Measurements from ENCODE around the gene ATE1.

Gene ATE1

DNA sequence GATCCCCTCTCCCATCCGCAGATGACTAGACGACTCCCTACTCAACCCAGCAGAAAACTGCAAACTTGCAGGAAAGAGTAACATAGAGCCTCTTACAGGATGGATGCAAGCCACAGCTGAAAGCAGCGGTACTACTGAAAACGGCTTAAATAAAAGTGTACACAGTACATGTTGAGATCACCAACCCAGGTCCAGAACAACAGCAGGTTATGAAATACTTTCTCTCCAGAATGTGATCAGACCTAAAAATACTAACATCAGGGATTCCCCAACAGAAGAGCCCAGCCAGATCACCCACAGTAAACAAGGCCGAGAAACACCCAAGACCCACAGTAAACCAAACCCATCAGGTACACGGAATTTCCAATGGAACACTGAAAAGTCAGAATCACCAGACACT lies 13.2 kb downstream of the ATE1 start:
- no peak for DNase-seq
- H3K36me3 ChIP-seq (ENCODE audit: control insufficient read depth, insufficient read depth, low read length), result peaks cover 8% of the 10 kb centered on the region
- no peak overlapping the region for H3K27ac ChIP-seq (ENCODE audit: insufficient read depth, low read length, poor library complexity, severe bottlenecking)
- H3K4me3 ChIP-seq (ENCODE audit: insufficient read depth, low read depth, low read length, poor library complexity, severe bottlenecking), result no peak overlapping the region
- H3K27me3 ChIP-seq (replicated peaks; ENCODE audit: control insufficient read depth, insufficient read depth, low read length, poor library complexity, severe bottlenecking), result no peaks in the 10 kb centered on the region
- no peaks in the 10 kb centered on the region for H3K4me1 ChIP-seq (ENCODE audit: control insufficient read depth, insufficient read depth, low read length, poor library complexity, severe bottlenecking)
- no peaks in the 10 kb centered on the region for H3K9me3 ChIP-seq (ENCODE audit: control insufficient read depth, low read length)

DNA sequence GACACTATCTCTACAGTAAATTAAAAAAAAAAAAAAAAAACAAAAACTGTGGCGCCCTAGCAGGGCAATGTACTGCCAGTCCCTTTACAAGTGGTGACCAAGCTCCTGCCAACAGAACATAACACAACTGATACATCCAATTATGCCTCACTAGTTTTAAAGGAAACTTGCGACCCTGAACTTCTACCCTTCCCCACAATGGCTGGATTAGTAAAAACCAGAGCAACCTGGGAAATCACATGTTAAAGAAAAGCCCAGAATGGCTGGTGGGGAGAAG lies 16.5 kb downstream of the ATE1 start:
- H3K4me1 ChIP-seq (ENCODE audit: control insufficient read depth, insufficient read depth, low read length, poor library complexity, severe bottlenecking), result no peaks in the 10 kb centered on the region
- H3K27me3 ChIP-seq (replicated peaks; ENCODE audit: control insufficient read depth, insufficient read depth, low read length, poor library complexity, severe bottlenecking), result no peaks in the 10 kb centered on the region
- DNase-seq, result no peak
- H3K4me3 ChIP-seq (ENCODE audit: insufficient read depth, low read depth, low read length, poor library complexity, severe bottlenecking), result no peak overlapping the region
- H3K27ac ChIP-seq (ENCODE audit: insufficient read depth, low read length, poor library complexity, severe bottlenecking), result no peak overlapping the region
- H3K36me3 ChIP-seq (ENCODE audit: control insufficient read depth, insufficient read depth, low read length), result peaks cover 8% of the 10 kb centered on the region
- no peaks in the 10 kb centered on the region for H3K9me3 ChIP-seq (ENCODE audit: control insufficient read depth, low read length)

DNA sequence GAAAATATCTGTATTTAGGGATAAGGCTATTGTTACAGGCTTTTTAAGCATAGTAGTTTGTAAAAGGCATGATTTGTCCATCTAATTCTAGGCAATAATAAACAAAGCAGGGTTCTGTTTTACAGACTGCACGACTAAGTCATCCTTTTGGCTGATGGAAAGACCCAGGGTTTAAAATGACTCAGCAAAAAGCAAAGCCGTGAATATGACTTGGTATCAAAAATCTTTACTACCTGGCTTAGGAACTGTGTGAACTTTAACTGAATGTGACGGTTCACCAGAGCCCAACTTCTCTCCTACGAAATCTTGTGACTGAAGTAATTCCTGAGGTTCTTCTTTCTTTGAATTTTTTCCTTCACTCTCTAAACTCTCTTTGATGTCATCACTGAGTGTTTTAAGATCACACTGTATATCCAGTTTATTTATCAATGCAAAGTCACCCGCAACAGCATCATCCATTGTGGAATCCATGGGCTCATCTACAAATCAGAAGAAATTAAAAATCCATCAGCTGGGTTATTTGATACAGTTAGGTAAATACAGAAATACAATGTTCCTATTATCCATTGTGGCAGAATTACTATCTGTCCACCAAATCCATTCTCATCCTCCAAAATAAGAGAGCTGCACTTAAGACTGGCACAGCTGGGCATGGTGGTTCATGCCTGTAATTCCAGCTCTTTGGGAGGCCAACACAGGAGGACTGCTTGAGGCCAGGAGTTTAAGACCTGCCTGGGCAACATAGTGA lies 17.0 kb downstream of the ATE1 start:
- H3K27me3 ChIP-seq (replicated peaks; ENCODE audit: control insufficient read depth, insufficient read depth, low read length, poor library complexity, severe bottlenecking), result no peaks in the 10 kb centered on the region
- H3K4me1 ChIP-seq (ENCODE audit: control insufficient read depth, insufficient read depth, low read length, poor library complexity, severe bottlenecking), result no peaks in the 10 kb centered on the region
- H3K27ac ChIP-seq (ENCODE audit: insufficient read depth, low read length, poor library complexity, severe bottlenecking), result no peak overlapping the region
- no peaks in the 10 kb centered on the region for H3K9me3 ChIP-seq (ENCODE audit: control insufficient read depth, low read length)
- peaks cover 8% of the 10 kb centered on the region for H3K36me3 ChIP-seq (ENCODE audit: control insufficient read depth, insufficient read depth, low read length)
- no peak overlapping the region for H3K4me3 ChIP-seq (ENCODE audit: insufficient read depth, low read depth, low read length, poor library complexity, severe bottlenecking)
- no peak for DNase-seq

DNA sequence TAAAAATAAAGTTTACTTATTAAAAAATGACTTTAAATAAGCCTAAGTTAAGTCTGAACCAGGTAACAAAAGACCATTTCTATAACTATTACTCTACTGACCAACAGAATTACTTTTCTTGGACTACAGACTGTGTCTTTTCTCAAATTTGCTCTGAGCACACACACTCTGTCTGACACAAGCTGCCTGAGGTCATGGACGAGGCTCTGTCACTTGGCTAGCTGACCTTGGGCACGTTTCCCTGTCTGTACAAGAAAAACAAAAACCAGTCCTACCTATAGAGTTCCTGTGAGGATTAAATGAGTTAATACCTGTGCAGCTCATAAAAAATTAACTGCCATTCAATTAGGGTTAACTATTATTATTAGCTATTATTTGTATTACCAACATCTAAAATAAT lies 22.9 kb downstream of the ATE1 start:
- Histone ChIP-seq H3K4me1 (ENCODE audit: control insufficient read depth, insufficient read depth, low read length, poor library complexity, severe bottlenecking) (no peaks in the 10 kb centered on the region), H3K9me3 (ENCODE audit: control insufficient read depth, low read length) (no peaks in the 10 kb centered on the region), H3K36me3 (ENCODE audit: control insufficient read depth, insufficient read depth, low read length) (no peaks in the 10 kb centered on the region)

DNA sequence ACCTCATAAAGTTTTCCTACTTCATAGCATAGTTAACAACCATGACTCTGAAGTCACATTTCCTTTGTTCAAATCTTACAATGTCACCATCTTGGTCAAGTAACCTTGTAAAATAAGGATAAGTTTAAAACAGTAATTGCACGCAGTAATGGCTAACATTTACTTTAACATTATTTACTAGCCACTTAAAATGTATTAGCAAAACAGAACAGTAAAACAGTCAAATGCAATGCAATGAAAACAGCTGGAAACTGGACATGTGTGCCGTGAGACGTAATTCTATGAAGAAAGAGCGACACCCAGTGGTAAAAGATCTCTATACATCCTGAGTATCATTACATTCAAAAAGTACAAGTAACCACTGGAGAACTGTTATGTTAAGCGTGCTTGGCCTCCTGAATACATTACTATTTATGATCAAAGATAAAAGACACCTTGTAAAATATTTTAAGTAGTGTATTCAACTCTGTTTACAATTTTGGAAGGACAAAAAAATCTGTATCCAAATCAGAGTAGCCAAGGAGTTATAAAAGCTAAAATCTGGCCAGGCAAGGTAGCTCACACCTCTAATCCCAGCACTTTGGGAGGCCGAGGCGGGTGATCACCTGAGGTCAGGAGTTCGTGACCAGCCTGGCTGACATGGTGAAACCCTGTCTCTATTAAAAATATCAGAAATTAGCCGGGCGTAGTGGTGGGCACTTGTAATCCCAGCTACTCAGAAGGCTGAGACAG lies 27.2 kb downstream of the ATE1 start:
- DNase-seq, result no peak
- no peaks in the 10 kb centered on the region for H3K27me3 ChIP-seq (replicated peaks; ENCODE audit: control insufficient read depth, insufficient read depth, low read length, poor library complexity, severe bottlenecking)
- no peak overlapping the region for H3K4me3 ChIP-seq (ENCODE audit: insufficient read depth, low read depth, low read length, poor library complexity, severe bottlenecking)
- H3K36me3 ChIP-seq (ENCODE audit: control insufficient read depth, insufficient read depth, low read length), result no peaks in the 10 kb centered on the region
- no peak overlapping the region for H3K27ac ChIP-seq (ENCODE audit: insufficient read depth, low read length, poor library complexity, severe bottlenecking)
- H3K4me1 ChIP-seq (ENCODE audit: control insufficient read depth, insufficient read depth, low read length, poor library complexity, severe bottlenecking), result no peaks in the 10 kb centered on the region
- H3K9me3 ChIP-seq (ENCODE audit: control insufficient read depth, low read length), result no peaks in the 10 kb centered on the region

More for the DNA sequence above, 22.9 kb downstream of the ATE1 start:
- Histone ChIP-seq H3K4me3 (ENCODE audit: insufficient read depth, low read depth, low read length, poor library complexity, severe bottlenecking) (no peak overlapping the region), H3K27me3 (replicated peaks; ENCODE audit: control insufficient read depth, insufficient read depth, low read length, poor library complexity, severe bottlenecking) (no peaks in the 10 kb centered on the region), H3K27ac (ENCODE audit: insufficient read depth, low read length, poor library complexity, severe bottlenecking) (no peak overlapping the region)
- DNase-seq, result no peak

DNA sequence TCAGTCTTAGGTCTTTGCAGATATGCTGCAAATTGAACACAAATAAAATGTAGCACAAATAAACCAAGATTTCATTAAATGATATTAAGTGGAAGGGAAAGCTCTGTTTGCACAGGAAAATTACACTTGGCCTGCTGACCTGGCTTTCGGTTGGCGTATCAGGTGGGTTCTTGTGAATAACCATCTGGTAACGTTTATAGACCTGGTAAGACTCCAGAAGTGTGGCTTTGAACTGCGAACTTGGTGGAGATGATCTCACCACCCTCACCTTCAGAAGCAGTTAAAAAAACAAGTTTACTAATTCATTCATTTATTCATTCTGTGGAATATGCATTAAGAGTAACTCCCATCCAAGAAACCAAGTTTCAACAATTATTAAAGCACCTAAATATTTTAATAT lies 28.1 kb downstream of the ATE1 start:
- H3K9me3 ChIP-seq (ENCODE audit: control insufficient read depth, low read length), result no peaks in the 10 kb centered on the region
- H3K4me1 ChIP-seq (ENCODE audit: control insufficient read depth, insufficient read depth, low read length, poor library complexity, severe bottlenecking), result no peaks in the 10 kb centered on the region
- H3K36me3 ChIP-seq (ENCODE audit: control insufficient read depth, insufficient read depth, low read length), result no peaks in the 10 kb centered on the region
- no peak overlapping the region for H3K27ac ChIP-seq (ENCODE audit: insufficient read depth, low read length, poor library complexity, severe bottlenecking)
- no peak for DNase-seq
- no peak overlapping the region for H3K4me3 ChIP-seq (ENCODE audit: insufficient read depth, low read depth, low read length, poor library complexity, severe bottlenecking)
- H3K27me3 ChIP-seq (replicated peaks; ENCODE audit: control insufficient read depth, insufficient read depth, low read length, poor library complexity, severe bottlenecking), result no peaks in the 10 kb centered on the region

DNA sequence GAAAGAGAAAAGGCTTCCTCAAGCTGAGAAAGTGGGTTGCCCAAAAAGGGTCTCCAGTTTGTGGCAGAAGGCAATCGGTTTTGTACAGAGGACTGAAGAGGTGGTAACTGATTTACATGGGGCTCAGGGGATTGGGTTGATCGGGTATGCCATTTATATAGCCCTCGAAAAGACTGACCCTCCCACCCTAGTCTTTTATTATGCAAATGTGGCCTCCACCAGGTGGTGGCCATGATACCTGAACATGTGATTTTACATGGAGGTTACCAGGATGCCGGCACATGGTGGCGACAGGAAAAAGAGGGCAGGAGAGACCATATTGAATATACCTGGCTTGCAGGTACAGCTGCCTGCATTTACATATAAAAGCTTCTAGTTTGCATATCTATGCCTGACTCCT lies 36.7 kb downstream of the ATE1 start:
- Histone ChIP-seq H3K27me3 (replicated peaks; ENCODE audit: control insufficient read depth, insufficient read depth, low read length, poor library complexity, severe bottlenecking) (no peaks in the 10 kb centered on the region), H3K27ac (ENCODE audit: insufficient read depth, low read length, poor library complexity, severe bottlenecking) (no peak overlapping the region), H3K4me1 (ENCODE audit: control insufficient read depth, insufficient read depth, low read length, poor library complexity, severe bottlenecking) (no peaks in the 10 kb centered on the region), H3K4me3 (ENCODE audit: insufficient read depth, low read depth, low read length, poor library complexity, severe bottlenecking) (no peak overlapping the region), H3K36me3 (ENCODE audit: control insufficient read depth, insufficient read depth, low read length) (no peaks in the 10 kb centered on the region), H3K9me3 (ENCODE audit: control insufficient read depth, low read length) (no peaks in the 10 kb centered on the region)
- DNase-seq, result no peak

DNA sequence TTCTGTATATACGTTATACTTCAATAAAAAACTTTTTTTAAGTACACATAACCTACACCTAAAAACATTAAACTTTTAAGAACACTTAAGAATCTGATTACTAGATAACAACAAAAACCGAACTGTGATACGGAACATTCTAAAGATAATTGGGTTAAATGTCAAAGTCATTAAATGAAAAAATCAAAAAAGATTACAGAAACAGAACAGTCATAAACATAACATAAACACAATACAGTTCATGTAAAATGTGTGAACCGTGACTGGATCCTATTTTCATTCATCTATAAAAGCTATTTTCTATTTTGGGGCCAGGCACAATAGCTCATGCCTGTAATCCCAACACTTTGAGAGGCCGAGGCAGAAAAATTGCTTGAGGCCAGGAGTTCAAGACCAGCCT lies 38.6 kb downstream of the ATE1 start:
- Histone ChIP-seq H3K27me3 (replicated peaks; ENCODE audit: control insufficient read depth, insufficient read depth, low read length, poor library complexity, severe bottlenecking) (no peaks in the 10 kb centered on the region), H3K4me3 (ENCODE audit: insufficient read depth, low read depth, low read length, poor library complexity, severe bottlenecking) (no peak overlapping the region), H3K27ac (ENCODE audit: insufficient read depth, low read length, poor library complexity, severe bottlenecking) (no peak overlapping the region), H3K4me1 (ENCODE audit: control insufficient read depth, insufficient read depth, low read length, poor library complexity, severe bottlenecking) (no peaks in the 10 kb centered on the region), H3K9me3 (ENCODE audit: control insufficient read depth, low read length) (no peaks in the 10 kb centered on the region), H3K36me3 (ENCODE audit: control insufficient read depth, insufficient read depth, low read length) (no peaks in the 10 kb centered on the region)
- DNase-seq, result no peak

DNA sequence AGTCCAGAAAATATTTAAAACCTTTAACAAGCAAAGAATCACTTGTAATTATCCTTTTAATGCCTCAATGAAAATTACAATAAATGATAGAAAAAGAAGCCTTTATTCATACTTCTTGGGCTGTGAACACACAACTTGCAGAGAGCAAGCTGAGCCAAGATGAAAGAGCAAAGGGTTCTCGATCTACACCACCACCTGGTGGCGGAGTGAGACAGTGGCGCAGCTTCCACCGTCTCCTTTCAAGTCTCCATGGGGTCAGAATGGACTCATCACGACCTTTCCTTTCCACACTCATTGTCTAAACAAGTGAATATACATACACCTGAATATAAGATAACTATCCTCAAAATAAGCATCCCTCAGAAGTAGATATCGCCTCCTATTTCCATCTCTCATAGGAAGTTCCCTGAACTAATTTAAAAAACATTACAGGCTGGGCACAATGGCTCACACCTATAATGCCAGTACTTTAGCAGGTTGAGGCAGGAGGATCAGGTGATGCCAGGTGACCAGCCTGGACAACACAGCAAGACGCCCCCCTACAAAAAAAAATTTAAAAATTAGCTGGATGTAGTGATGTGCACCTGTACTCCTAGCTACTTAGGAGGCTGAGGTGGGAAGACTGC lies 40.7 kb downstream of the ATE1 start:
- H3K4me3 ChIP-seq (ENCODE audit: insufficient read depth, low read depth, low read length, poor library complexity, severe bottlenecking), result no peak overlapping the region
- H3K4me1 ChIP-seq (ENCODE audit: control insufficient read depth, insufficient read depth, low read length, poor library complexity, severe bottlenecking), result no peaks in the 10 kb centered on the region
- H3K27me3 ChIP-seq (replicated peaks; ENCODE audit: control insufficient read depth, insufficient read depth, low read length, poor library complexity, severe bottlenecking), result no peaks in the 10 kb centered on the region
- DNase-seq, result peak in 1 of 3 donors; percentile 10
- H3K27ac ChIP-seq (ENCODE audit: insufficient read depth, low read length, poor library complexity, severe bottlenecking), result no peak overlapping the region
- H3K9me3 ChIP-seq (ENCODE audit: control insufficient read depth, low read length), result no peaks in the 10 kb centered on the region
- H3K36me3 ChIP-seq (ENCODE audit: control insufficient read depth, insufficient read depth, low read length), result no peaks in the 10 kb centered on the region

DNA sequence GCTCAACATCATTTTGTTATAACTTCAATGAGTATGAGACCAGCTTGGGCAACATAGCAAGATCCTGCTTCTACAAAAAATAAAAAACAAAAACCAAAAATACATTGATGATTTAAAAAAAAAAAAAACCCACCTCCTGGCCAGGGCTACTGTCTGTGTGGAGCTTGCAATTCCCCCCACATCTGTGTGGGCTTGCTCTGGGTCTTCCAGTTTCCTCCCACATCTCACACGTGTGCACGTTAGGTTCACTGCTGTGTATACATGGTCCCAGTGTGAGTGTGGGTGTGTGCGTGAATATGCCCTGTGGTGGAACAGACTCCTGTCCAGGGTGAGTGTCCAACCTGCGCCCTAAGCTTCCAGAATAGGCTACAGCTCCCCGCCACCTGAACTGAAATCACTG lies 41.6 kb downstream of the ATE1 start:
- Histone ChIP-seq H3K36me3 (ENCODE audit: control insufficient read depth, insufficient read depth, low read length) (no peaks in the 10 kb centered on the region), H3K27me3 (replicated peaks; ENCODE audit: control insufficient read depth, insufficient read depth, low read length, poor library complexity, severe bottlenecking) (no peaks in the 10 kb centered on the region), H3K9me3 (ENCODE audit: control insufficient read depth, low read length) (no peaks in the 10 kb centered on the region), H3K27ac (ENCODE audit: insufficient read depth, low read length, poor library complexity, severe bottlenecking) (no peak overlapping the region), H3K4me3 (ENCODE audit: insufficient read depth, low read depth, low read length, poor library complexity, severe bottlenecking) (no peak overlapping the region), H3K4me1 (ENCODE audit: control insufficient read depth, insufficient read depth, low read length, poor library complexity, severe bottlenecking) (no peaks in the 10 kb centered on the region)
- no peak for DNase-seq
